ENCODE results near the gene ZBTB21. TPM values are rescaled to one million over a fixed set of nuclear protein-coding genes. Genes with fewer than 3 reads are reported as not detected.

Gene ZBTB21
- total RNA-seq, 1 donor from 2014 or later = 31.8 TPM

GRCh38 chr21:42010507-42011495 is 641 bp upstream of the ZBTB21 start:
- DNase-seq (ENCODE audit: low spot score) = peak; percentile 25
- Mint-ChIP-seq H3K36me3 (ENCODE audit: low read depth) (peaks cover 22% of the 10 kb centered on the region), H3K4me3 (peak overlapping the region; percentile 86), H3K9me3 (peaks cover 6% of the 10 kb centered on the region), H3K27ac (peak overlapping the region; percentile 78), H3K4me1 (ENCODE audit: low read depth) (peaks cover 26% of the 10 kb centered on the region), H3K27me3 (ENCODE audit: insufficient read depth) (peaks cover 23% of the 10 kb centered on the region)
- intact Hi-C loops (cut with micrococcal nuclease) = loop anchor here (1.0 to 5.0 kb wide), 3 partner anchors 52 to 132 kb away; partner anchors contain the start of gene PRDM15

- H3K27me3 Mint-ChIP-seq (ENCODE audit: insufficient read depth) = peaks cover 20% of the 10 kb centered on the region
- H3K27ac Mint-ChIP-seq = peak overlapping the region; percentile 92
- peaks cover 39% of the 10 kb centered on the region for H3K4me1 Mint-ChIP-seq (ENCODE audit: low read depth)
- intact Hi-C loops (cut with micrococcal nuclease) = loop anchor here (2.0 to 10.0 kb wide), 5 partner anchors 108 to 886 kb away; partner anchors contain the start of genes MX2 and NDUFV3
- H3K4me3 Mint-ChIP-seq = peak overlapping the region; percentile 89
- peaks cover 29% of the 10 kb centered on the region for H3K36me3 Mint-ChIP-seq (ENCODE audit: low read depth)
- peak; percentile 34 for DNase-seq (ENCODE audit: low spot score)
- no peaks in the 10 kb centered on the region for H3K9me3 Mint-ChIP-seq
These were observed 936 bp downstream of the ZBTB21 start for GRCh38 chr21:42009018-42009830.

GRCh38 chr21:42007356-42007940 is 2.7 kb downstream of the ZBTB21 start:
- H3K4me3 Mint-ChIP-seq = peak overlapping the region; percentile 3

GRCh38 chr21:42006765-42007164 is 3.4 kb downstream of the ZBTB21 start:
- H3K9me3 Mint-ChIP-seq = no peaks in the 10 kb centered on the region
- intact Hi-C loops (cut with micrococcal nuclease) = loop anchor here (10.0 kb wide), 3 partner anchors 192 to 888 kb away; partner anchors contain the start of genes MX2 and NDUFV3
- no peak for DNase-seq (ENCODE audit: low spot score)
- H3K27ac Mint-ChIP-seq = no peak overlapping the region
- peaks cover 28% of the 10 kb centered on the region for H3K36me3 Mint-ChIP-seq (ENCODE audit: low read depth)
- H3K4me1 Mint-ChIP-seq (ENCODE audit: low read depth) = peaks cover 56% of the 10 kb centered on the region
- H3K27me3 Mint-ChIP-seq (ENCODE audit: insufficient read depth) = peaks cover 5% of the 10 kb centered on the region
- no peak overlapping the region for H3K4me3 Mint-ChIP-seq

More at GRCh38 chr21:42007356-42007940, 2.7 kb downstream of the ZBTB21 start:
- peaks cover 28% of the 10 kb centered on the region for H3K36me3 Mint-ChIP-seq (ENCODE audit: low read depth)
- H3K27ac Mint-ChIP-seq = peak overlapping the region; percentile 11
- peaks cover 53% of the 10 kb centered on the region for H3K4me1 Mint-ChIP-seq (ENCODE audit: low read depth)
- intact Hi-C loops (cut with micrococcal nuclease) = loop anchor here (10.0 kb wide), 3 partner anchors 193 to 887 kb away; partner anchors contain the start of genes MX2 and NDUFV3
- DNase-seq (ENCODE audit: low spot score) = no peak
- H3K27me3 Mint-ChIP-seq (ENCODE audit: insufficient read depth) = peaks cover 10% of the 10 kb centered on the region
- no peaks in the 10 kb centered on the region for H3K9me3 Mint-ChIP-seq

- Mint-ChIP-seq H3K4me3 (no peak overlapping the region), H3K36me3 (ENCODE audit: low read depth) (peaks cover 47% of the 10 kb centered on the region), H3K4me1 (ENCODE audit: low read depth) (peaks cover 65% of the 10 kb centered on the region)
These were observed 5.6 kb downstream of the ZBTB21 start for GRCh38 chr21:42004406-42005199.

GRCh38 chr21:42003051-42003461 is 7.1 kb downstream of the ZBTB21 start:
- peaks cover 60% of the 10 kb centered on the region for H3K36me3 Mint-ChIP-seq (ENCODE audit: low read depth)
- no peaks in the 10 kb centered on the region for H3K27me3 Mint-ChIP-seq (ENCODE audit: insufficient read depth)
- H3K27ac Mint-ChIP-seq = peak overlapping the region; percentile 85
- no peak for DNase-seq (ENCODE audit: low spot score)
- peak overlapping the region; percentile 34 for H3K4me3 Mint-ChIP-seq
- H3K4me1 Mint-ChIP-seq (ENCODE audit: low read depth) = peaks cover 64% of the 10 kb centered on the region
- intact Hi-C loops (cut with micrococcal nuclease) = loop anchor here (5.0 to 10.0 kb wide), 7 partner anchors 126 to 892 kb away; partner anchors contain the start of genes MX2, NDUFV3, PRDM15 and RSPH1
- peaks cover 3% of the 10 kb centered on the region for H3K9me3 Mint-ChIP-seq

More at GRCh38 chr21:42004406-42005199, 5.6 kb downstream of the ZBTB21 start:
- H3K9me3 Mint-ChIP-seq = no peaks in the 10 kb centered on the region
- no peak for DNase-seq (ENCODE audit: low spot score)
- intact Hi-C loops (cut with micrococcal nuclease) = loop anchor here (5.0 to 10.0 kb wide), 7 partner anchors 127 to 890 kb away; partner anchors contain the start of genes MX2, NDUFV3, PRDM15 and RSPH1
- no peak overlapping the region for H3K27ac Mint-ChIP-seq
- H3K27me3 Mint-ChIP-seq (ENCODE audit: insufficient read depth) = peaks cover 4% of the 10 kb centered on the region

- Mint-ChIP-seq H3K27ac (peak overlapping the region; percentile 85), H3K4me1 (ENCODE audit: low read depth) (peaks cover 58% of the 10 kb centered on the region), H3K36me3 (ENCODE audit: low read depth) (peaks cover 58% of the 10 kb centered on the region), H3K4me3 (peak overlapping the region; percentile 34), H3K27me3 (ENCODE audit: insufficient read depth) (no peaks in the 10 kb centered on the region), H3K9me3 (peaks cover 3% of the 10 kb centered on the region)
- peak; percentile 78 for DNase-seq (ENCODE audit: low spot score)
- intact Hi-C loops (cut with micrococcal nuclease) = loop anchor here (5.0 to 10.0 kb wide), 7 partner anchors 125 to 892 kb away; partner anchors contain the start of genes MX2, NDUFV3, PRDM15 and RSPH1
These were observed 7.7 kb downstream of the ZBTB21 start for GRCh38 chr21:42002421-42002958.

- H3K4me1 Mint-ChIP-seq (ENCODE audit: low read depth) = peaks cover 53% of the 10 kb centered on the region
- no peaks in the 10 kb centered on the region for H3K27me3 Mint-ChIP-seq (ENCODE audit: insufficient read depth)
- H3K9me3 Mint-ChIP-seq = peaks cover 5% of the 10 kb centered on the region
- H3K27ac Mint-ChIP-seq = peak overlapping the region; percentile 85
- DNase-seq (ENCODE audit: low spot score) = no peak
- intact Hi-C loops (cut with micrococcal nuclease) = loop anchor here (2.0 to 10.0 kb wide), 8 partner anchors 73 to 893 kb away; partner anchors contain the start of genes MX2, NDUFV3, PRDM15 and RSPH1
- H3K4me3 Mint-ChIP-seq = peak overlapping the region; percentile 38
- H3K36me3 Mint-ChIP-seq (ENCODE audit: low read depth) = peaks cover 58% of the 10 kb centered on the region
These were observed 8.4 kb downstream of the ZBTB21 start for GRCh38 chr21:42001781-42002180.

GRCh38 chr21:42000908-42001307 is 9.3 kb downstream of the ZBTB21 start:
- Mint-ChIP-seq H3K4me1 (ENCODE audit: low read depth) (peaks cover 47% of the 10 kb centered on the region), H3K36me3 (ENCODE audit: low read depth) (peaks cover 61% of the 10 kb centered on the region), H3K9me3 (peaks cover 13% of the 10 kb centered on the region), H3K27ac (peak overlapping the region; percentile 83), H3K27me3 (ENCODE audit: insufficient read depth) (no peaks in the 10 kb centered on the region), H3K4me3 (peak overlapping the region; percentile 3)
- intact Hi-C loops (cut with micrococcal nuclease) = loop anchor here (2.0 to 10.0 kb wide), 8 partner anchors 72 to 894 kb away; partner anchors contain the start of genes MX2, NDUFV3, PRDM15 and RSPH1
- DNase-seq (ENCODE audit: low spot score) = no peak

- Mint-ChIP-seq H3K36me3 (ENCODE audit: low read depth) (peaks cover 81% of the 10 kb centered on the region), H3K27me3 (ENCODE audit: insufficient read depth) (no peaks in the 10 kb centered on the region), H3K4me1 (ENCODE audit: low read depth) (peaks cover 18% of the 10 kb centered on the region), H3K27ac (no peak overlapping the region), H3K4me3 (no peak overlapping the region), H3K9me3 (peaks cover 21% of the 10 kb centered on the region)
- intact Hi-C loops (cut with micrococcal nuclease) = no loop called here
- no peak for DNase-seq (ENCODE audit: low spot score)
These were observed 12.5 kb downstream of the ZBTB21 start for GRCh38 chr21:41997657-41998056.

- Mint-ChIP-seq H3K36me3 (ENCODE audit: low read depth) (peaks cover 79% of the 10 kb centered on the region), H3K9me3 (peaks cover 21% of the 10 kb centered on the region), H3K27ac (no peak overlapping the region), H3K4me3 (no peak overlapping the region), H3K4me1 (ENCODE audit: low read depth) (no peaks in the 10 kb centered on the region), H3K27me3 (ENCODE audit: insufficient read depth) (no peaks in the 10 kb centered on the region)
- DNase-seq (ENCODE audit: low spot score) = no peak
- intact Hi-C loops (cut with micrococcal nuclease) = no loop called here
These were observed 14.6 kb downstream of the ZBTB21 start for GRCh38 chr21:41995577-41995976.

Measured in activated T-helper 1 cell treated with anti-CD3 and anti-CD28 coated beads, Interleukin-12 subunit alpha, Interleukin-12 subunit beta, Interleukin-2, Interleukin-4 antibody, amounts not matched to agents 30 ng/mL and 10 ng/mL and 1 ng/mL, durations not matched to agents 14 hours and 24 hours and 36 hours (primary cell).